ENCODE measurements around the gene PIP4P1. TPM values are rescaled to one million over a fixed set of nuclear protein-coding genes. Genes with fewer than 3 reads are reported as not detected.

Gene PIP4P1
- total and polyA plus RNA-seq, 10 of the 15 experiments (the other 5 are each of a cell fraction or from before 2014, with no cell fraction given) = 19.1 to 47.4 (median 39.7) TPM

- H3K4me2 ChIP-seq (ENCODE audit: control insufficient read depth, insufficient read depth) = peak overlapping the region; percentile 91; the same call in 1 of the 2 replicates
- 61% methylated on average over 5 of the region's 5 CpGs for WGBS (ENCODE audit: insufficient coverage, insufficient replicate concordance, low lambda C conversion rate, missing lambda C conversion rate)
- POLR2A ChIA-PET = interaction anchor here (1.2 kb wide), 1 partner anchor 14 kb away, joined by 4 read pairs; no protein-coding TSS in a partner anchor
- H3K9ac ChIP-seq (ENCODE audit: control insufficient read depth, insufficient read depth, low read length) = no peak overlapping the region; the same call in 1 of the 2 replicates
- H3K27ac ChIP-seq (ENCODE audit: control insufficient read depth, insufficient read depth) = peak overlapping the region; percentile 89
- H3K36me3 ChIP-seq (ENCODE audit: control insufficient read depth in 2 of 2, insufficient read depth in 2 of 2, low read length in 1 of 2) = no peaks in the 10 kb centered on the region
- RAD21 ChIA-PET (ENCODE audit: unreplicated experiment) = interaction anchor here (0.8 to 1.9 kb wide), 2 partner anchors 13 to 33 kb away, joined by 4 to 5 read pairs; partner anchors contain the start of gene PIP4P1
- TF ChIP-seq RELA (IDR thresholded peaks at IDR 0.05; ENCODE audit: borderline replicate concordance, partially characterized antibody) = no peak
- TF ChIP-seq CREB1 (IDR thresholded peaks at IDR 0.05; ENCODE audit: low read depth) = no peak
- TF ChIP-seq CBX3 (IDR thresholded peaks at IDR 0.05; ENCODE audit: borderline replicate concordance, low read depth) = no peak
- no peak for TF ChIP-seq HDGF (IDR thresholded peaks at IDR 0.05)
- no peak for TF ChIP-seq HDAC2 (IDR thresholded peaks at IDR 0.05)
- TF ChIP-seq BACH1 (IDR thresholded peaks at IDR 0.05; ENCODE audit: borderline replicate concordance) = no peak
- no peak for TF ChIP-seq NR2F1 (conservative IDR thresholded peaks at IDR 0.05)
- no peak for TF ChIP-seq RCOR1 (conservative IDR thresholded peaks at IDR 0.05; ENCODE audit: low read depth, low read length)
- TF ChIP-seq KAT2A (conservative IDR thresholded peaks at IDR 0.05; ENCODE audit: control insufficient read depth, low read depth, low read length) = no peak
- TF ChIP-seq, protein P1, sequence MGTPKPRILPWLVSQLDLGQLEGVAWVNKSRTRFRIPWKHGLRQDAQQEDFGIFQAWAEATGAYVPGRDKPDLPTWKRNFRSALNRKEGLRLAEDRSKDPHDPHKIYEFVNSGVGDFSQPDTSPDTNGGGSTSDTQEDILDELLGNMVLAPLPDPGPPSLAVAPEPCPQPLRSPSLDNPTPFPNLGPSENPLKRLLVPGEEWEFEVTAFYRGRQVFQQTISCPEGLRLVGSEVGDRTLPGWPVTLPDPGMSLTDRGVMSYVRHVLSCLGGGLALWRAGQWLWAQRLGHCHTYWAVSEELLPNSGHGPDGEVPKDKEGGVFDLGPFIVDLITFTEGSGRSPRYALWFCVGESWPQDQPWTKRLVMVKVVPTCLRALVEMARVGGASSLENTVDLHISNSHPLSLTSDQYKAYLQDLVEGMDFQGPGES (IDR thresholded peaks at IDR 0.05) = no peak
- no peak for TF ChIP-seq NFXL1 (IDR thresholded peaks at IDR 0.05; ENCODE audit: borderline replicate concordance)
- TF ChIP-seq USF2 (IDR thresholded peaks at IDR 0.05; ENCODE audit: borderline replicate concordance, low read depth, low read length) = no peak
- TF ChIP-seq SRF (IDR thresholded peaks at IDR 0.05; ENCODE audit: low read depth in 2 of 2, low read length in 2 of 2) = no peak
- no peak for TF ChIP-seq USF1 (IDR thresholded peaks at IDR 0.05; ENCODE audit: borderline replicate concordance, extremely low read length, insufficient read depth, low read depth, low read length)
- TF ChIP-seq ATF7 (IDR thresholded peaks at IDR 0.05; ENCODE audit: low read depth) = no peak
- no peak overlapping the region for H3K4me3 ChIP-seq
- DNase-seq (ENCODE audit: low read depth, low spot score) (no peak), ATAC-seq (peak; percentile 19), FAIRE-seq (no peak)
- no peaks in the 10 kb centered on the region for H4K20me1 ChIP-seq (ENCODE audit: control insufficient read depth, insufficient read depth)
- peaks cover 18% of the 10 kb centered on the region for H3K4me1 ChIP-seq (ENCODE audit: control insufficient read depth, insufficient read depth, low read length)
- in situ Hi-C loops (cut with MboI) = no loop called here
- intact Hi-C loops (cut with micrococcal nuclease; ENCODE audit: unreplicated experiment) = loop anchor here (2.0 kb wide), 1 partner anchor 26 kb away; the partner anchor contains the start of genes APEX1 and OSGEP
- no TSS peak for BruUV-seq (replicated peaks)
- H3K79me2 ChIP-seq (ENCODE audit: control insufficient read depth, insufficient read depth, low read length) = no peaks in the 10 kb centered on the region
- H3K9me3 ChIP-seq (replicated peaks; ENCODE audit: control insufficient read depth, insufficient read depth, low read length) = no peaks in the 10 kb centered on the region
- SMC1A ChIA-PET (ENCODE audit: uncharacterized antibody, unreplicated experiment) = interaction anchor here (0.9 to 2.0 kb wide), 4 partner anchors 13 to 85 kb away, joined by 3 to 8 read pairs (median 4); partner anchors contain the start of genes PARP2 and PIP4P1
- no peaks in the 10 kb centered on the region for H3K27me3 ChIP-seq (replicated peaks in 1 of 2; ENCODE audit: control insufficient read depth in 2 of 2, insufficient read depth in 2 of 2, low read length in 1 of 2)
- CTCF ChIA-PET = interaction anchor here (1.0 to 8.6 kb wide), 2 partner anchors 14 to 20 kb away, joined by 3 to 70 read pairs; no protein-coding TSS in a partner anchor
- H2AFZ ChIP-seq (ENCODE audit: control insufficient read depth, low read depth, low read length) = no peak overlapping the region
These were observed 32.4 kb downstream of the PIP4P1 start for GRCh38 chr14:20428802-20429201.
